A549 (cell line): ENCODE data around the gene PRMT5. TPM values are rescaled to one million over a fixed set of nuclear protein-coding genes. Genes with fewer than 3 reads are reported as not detected.
"Not testable (repeated sequence)": the region's sequence is repeated elsewhere in the genome, so short reads cannot be mapped to it uniquely, and the experiment has no call there.

Experiments used
- ATAC-seq, 2 experiments: fragments of 200-7000 bp in 1 of 2; fragments of >200 bp in 1 of 2; cut with Nextera tagmentation in 1 of 2; cut with Tn5 transposase in 1 of 2; 3 replicates each; pipeline versions ENCODE4 v1.8.0 to v1.9.1; 2018 to 2020; ENCODE audit warnings: mild to moderate bottlenecking in 1 of 2, moderate library complexity in 1 of 2
- CTCF ChIA-PET: fragments of 300-600 bp; sonication (Branson Sonifier 250); formaldehyde crosslinking; extraction: SDS; loops from one replicate; lab custom pipeline; 2021; ENCODE audit warnings: antibody characterized with exemption, inconsistent platforms; lab: Yijun Ruan, JAX
- POLR2A ChIA-PET: fragments of 350-600 bp; formaldehyde crosslinking; extraction: SDS; loops from one replicate; lab custom pipeline; 2021; ENCODE audit warnings: antibody characterized with exemption, inconsistent platforms; lab: Yijun Ruan, JAX
- DNase-seq, 2 experiments: peaks; one replicate each; pipeline versions ENCODE4 v3.0.0 to v3.0.0-alpha.2; 2011 to 2016; ENCODE audit warnings: low read depth in 1 of 2, low spot score in 1 of 2
- FAIRE-seq: peaks from 2 replicates; lab custom pipeline; 2011; peaks lifted over from hg19 to GRCh38; lab: Jason Lieb, UNC
- H3K27ac ChIP-seq, 2 experiments: fragments of >200 bp; sonication (Bioruptor Twin); formaldehyde crosslinking; 3 replicates each; pipeline ENCODE4 v1.5.1; 2016 to 2017
- H3K4me1 ChIP-seq: fragments of >200 bp; sonication (Bioruptor Twin); formaldehyde crosslinking; 3 replicates; pipeline ENCODE4 v1.6.1; 2016
- H3K4me2 ChIP-seq: fragments of >200 bp; sonication (Bioruptor Twin); formaldehyde crosslinking; 3 replicates; pipeline ENCODE4 v1.6.1; 2016
- H3K4me3 ChIP-seq: fragments of >200 bp; sonication (Bioruptor Twin); formaldehyde crosslinking; 3 replicates; pipeline ENCODE4 v1.5.1; 2016
- H3K9me3 ChIP-seq: fragments of >200 bp; sonication (Bioruptor Twin); formaldehyde crosslinking; 3 replicates; pipeline ENCODE4 v1.6.1; 2016
- CBX2 ChIP-seq: fragments of 200-600 bp; sonication (generic); IDR thresholded peaks from 2 replicates; pipeline ENCODE4 v1.6.1; 2016; ENCODE audit warnings: low read depth, mild to moderate bottlenecking, borderline replicate concordance
- CEBPB ChIP-seq, 2 experiments: fragments of >200 bp in 1 of 2; sonication (Bioruptor Twin) in 1 of 2; formaldehyde crosslinking in 1 of 2; IDR thresholded peaks; 2 replicates each; pipeline ENCODE4 v1.6.1; 2012 to 2016
- EHMT2 ChIP-seq: fragments of 200-600 bp; sonication (generic); IDR thresholded peaks from 2 replicates; pipeline ENCODE4 v1.6.1; 2016; ENCODE audit warnings: antibody characterized with exemption, low read depth, mild to moderate bottlenecking, moderate library complexity
- FOSB ChIP-seq: fragments of 250-450 bp; sonication (Bioruptor Pico); IDR thresholded peaks from 2 replicates; pipeline ENCODE4 v1.5.0; 2020; ENCODE audit warnings: mild to moderate bottlenecking, moderate library complexity
- HDAC2 ChIP-seq: fragments of 200-600 bp; sonication (generic); IDR thresholded peaks from 2 replicates; pipeline ENCODE4 v1.6.1; 2016
- HEYL ChIP-seq: fragments of 250-450 bp; sonication (Bioruptor Pico); IDR thresholded peaks from 2 replicates; pipeline ENCODE4 v1.8.0; 2021; ENCODE audit warnings: mild to moderate bottlenecking, moderate library complexity
- HOXA7 ChIP-seq: fragments of 250-450 bp; sonication (Bioruptor Pico); IDR thresholded peaks from 2 replicates; pipeline ENCODE4 v1.5.0; 2020; ENCODE audit warnings: mild to moderate bottlenecking, moderate library complexity
- POLR2AphosphoS2 ChIP-seq: conservative IDR thresholded peaks from 2 replicates; pipeline ENCODE4 v1.6.1; 2012; ENCODE audit warnings: low read length, improper control_type of control experiment, inconsistent platforms
- RNF2 ChIP-seq: fragments of 200-600 bp; sonication (generic); IDR thresholded peaks from 2 replicates; pipeline ENCODE4 v1.6.1; 2016; ENCODE audit warnings: low read depth, mild to moderate bottlenecking, antibody characterized with exemption, moderate library complexity, borderline replicate concordance
- SREBF2 ChIP-seq: fragments of 450-650 bp; IDR thresholded peaks from 2 replicates; pipeline ENCODE4 v1.6.1; 2014; ENCODE audit warnings: mild to moderate bottlenecking, moderate library complexity
- WGBS: methylation state at CpG from one replicate; pipeline ENCODE4 v1.1.6; 2017; ENCODE audit errors: missing lambda C conversion rate; 5-methylcytosine and 5-hydroxymethylcytosine counted together
- polyA plus RNA-seq, 4 experiments: library from polyadenylated mRNA; depleted of rRNA in 3 of 4; stranded (reverse); fragments of >200 nt; fragmentation: RNase III in 1 of 4; extraction: RNeasy Plus Mini Kit Qiagen cat#74134 plus additional on column Dnase treatment in 1 of 4; gene quantifications; 2 replicates in 3 of 4; 3 replicates in 1 of 4; pipeline ENCODE4 v1.2.3, GENCODE V29; 2011 to 2017
- TF ChIP-seq, protein P1 (sequence below): fragments of >200 bp; sonication (Bioruptor Twin); formaldehyde crosslinking; IDR thresholded peaks from 3 replicates; pipeline ENCODE4 v1.6.1; 2016
- TF ChIP-seq, protein P2 (sequence below): fragments of 450-650 bp; IDR thresholded peaks from 2 replicates; pipeline ENCODE4 v1.6.1; 2014; ENCODE audit warnings: antibody characterized with exemption

PRMT5 gene
- polyA plus RNA-seq, 2 of the 4 experiments (the other 2 are of a cell fraction), result 188 to 214 TPM

DNA sequence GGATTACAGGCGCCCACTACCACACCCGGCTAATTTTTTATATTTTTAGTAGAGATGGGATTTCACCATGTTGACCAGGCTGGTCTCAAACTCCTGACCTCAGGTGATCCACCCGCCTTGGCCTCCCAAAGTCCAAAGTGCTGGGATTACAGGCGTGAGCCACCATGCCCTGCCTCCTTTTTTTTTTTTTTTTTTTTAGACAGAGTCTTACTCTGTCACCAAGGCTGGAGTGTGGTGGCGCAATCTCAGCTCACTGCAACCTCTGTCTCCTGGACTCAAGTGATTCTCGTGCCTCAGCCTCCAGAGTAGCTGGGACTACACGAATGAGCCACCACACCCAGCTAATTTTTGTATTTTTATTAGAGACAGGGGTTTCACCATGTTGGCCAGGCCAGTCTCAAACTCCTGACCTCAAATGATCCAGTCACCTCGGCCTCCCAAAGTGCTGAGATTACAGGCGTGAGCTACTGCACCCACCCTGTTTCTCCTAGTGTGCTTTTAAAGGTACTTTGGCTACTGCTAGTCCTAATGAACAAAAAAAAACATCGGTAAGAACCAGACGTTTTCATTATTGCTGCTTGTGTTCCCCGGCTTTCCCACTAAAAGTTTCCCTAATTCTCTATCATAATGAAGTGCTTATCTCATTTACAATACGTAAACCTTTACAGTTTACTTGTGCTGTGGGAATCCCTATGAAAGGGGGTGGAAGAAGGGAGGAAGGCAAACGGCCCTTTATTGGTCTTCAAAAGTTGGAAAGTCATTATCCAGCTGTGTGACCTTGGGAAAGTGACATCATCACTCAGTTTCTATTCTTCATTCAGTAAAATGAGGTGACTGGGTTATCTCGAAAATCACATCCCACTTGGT is 37.0 kb upstream of the PRMT5 start:
- peak overlapping the region in 1 of 2 experiments; percentile 9; a peak in 1 of 6 replicates for H3K27ac ChIP-seq
- peak overlapping the region; percentile 9; the same call in 1 of the 3 replicates for H3K4me2 ChIP-seq
- not testable (repeated sequence) for H3K4me3 ChIP-seq, H3K9me3 ChIP-seq, FAIRE-seq
- H3K4me1 ChIP-seq, result peaks cover 11% of the 10 kb centered on the region
- WGBS, result 58% methylated on average over 15 of the region's 15 CpGs
- ATAC-seq (peak; percentile 32 to 44; a peak in 4 of 6 replicates), DNase-seq (peak in 1 of 2 experiments; percentile 22)
- POLR2A ChIA-PET, result interaction anchor here (1.4 to 1.6 kb wide), 2 partner anchors 9 to 11 kb away, joined by 3 to 6 read pairs; partner anchors contain the start of gene HAUS4
- peak; percentile 50 to 68; a peak in 2 of 4 replicates for TF ChIP-seq CEBPB (IDR thresholded peaks at IDR 0.05)
- CTCF ChIA-PET, result interaction anchor here (1.0 to 18.8 kb wide), 4 partner anchors 23 to 92 kb away, joined by 3 to 646 read pairs (median 17); partner anchors contain the start of genes AJUBA, CDH24 and PRMT5

DNA sequence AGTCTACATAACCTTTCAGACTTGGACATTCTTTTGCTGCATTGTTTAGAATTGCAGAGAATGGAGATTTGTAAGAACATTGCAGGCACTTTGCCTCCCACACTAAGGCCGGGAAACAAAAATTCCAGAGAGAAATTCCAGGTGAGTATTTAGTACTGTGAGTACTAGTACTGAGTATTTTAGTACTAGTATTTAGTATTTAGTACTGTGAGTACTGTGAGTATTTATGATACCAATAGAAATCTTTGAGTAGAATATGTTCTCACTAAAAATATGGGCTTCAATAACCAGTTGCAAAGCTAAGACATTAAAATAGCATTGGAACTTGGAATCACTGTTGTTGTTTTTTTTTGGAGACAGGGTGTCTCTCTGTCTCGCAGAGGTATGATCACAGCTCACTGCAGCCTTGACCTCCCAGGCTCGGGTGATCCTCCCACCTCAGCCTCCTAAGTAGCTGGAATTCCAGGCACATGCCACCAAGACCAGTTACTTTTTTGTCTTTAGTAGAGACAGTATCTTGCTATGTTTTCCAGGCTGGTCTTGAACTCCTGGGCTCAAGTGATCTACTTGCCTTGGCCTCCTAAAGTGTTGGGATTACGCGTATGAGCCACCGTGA is 33.0 kb upstream of the PRMT5 start:
- Histone ChIP-seq H3K27ac (no peak overlapping the region), H3K4me2 (no peak overlapping the region), H3K9me3 (no peaks in the 10 kb centered on the region), H3K4me1 (peaks cover 15% of the 10 kb centered on the region), H3K4me3 (no peak overlapping the region)
- no peak for DNase-seq
- CTCF ChIA-PET, result interaction anchor here (1.1 to 18.8 kb wide), 7 partner anchors 8 to 96 kb away, joined by 3 to 646 read pairs (median 4); partner anchors contain the start of gene AJUBA
- 88% methylated on average over 6 of the region's 6 CpGs for WGBS
- TF ChIP-seq HDAC2 (no peak), POLR2AphosphoS2 (no peak), HEYL (CRISPR knock-in tag) (no peak), FOSB (no peak), SREBF2 (no peak), HOXA7 (CRISPR knock-in tag) (no peak), EHMT2 (no peak), RNF2 (no peak), CBX2 (no peak)
- TF ChIP-seq, protein P1, sequence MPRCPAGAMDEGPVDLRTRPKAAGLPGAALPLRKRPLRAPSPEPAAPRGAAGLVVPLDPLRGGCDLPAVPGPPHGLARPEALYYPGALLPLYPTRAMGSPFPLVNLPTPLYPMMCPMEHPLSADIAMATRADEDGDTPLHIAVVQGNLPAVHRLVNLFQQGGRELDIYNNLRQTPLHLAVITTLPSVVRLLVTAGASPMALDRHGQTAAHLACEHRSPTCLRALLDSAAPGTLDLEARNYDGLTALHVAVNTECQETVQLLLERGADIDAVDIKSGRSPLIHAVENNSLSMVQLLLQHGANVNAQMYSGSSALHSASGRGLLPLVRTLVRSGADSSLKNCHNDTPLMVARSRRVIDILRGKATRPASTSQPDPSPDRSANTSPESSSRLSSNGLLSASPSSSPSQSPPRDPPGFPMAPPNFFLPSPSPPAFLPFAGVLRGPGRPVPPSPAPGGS, result no peak
- no peak for ATAC-seq
- POLR2A ChIA-PET, result no interaction called here
- FAIRE-seq, result no peak

DNA sequence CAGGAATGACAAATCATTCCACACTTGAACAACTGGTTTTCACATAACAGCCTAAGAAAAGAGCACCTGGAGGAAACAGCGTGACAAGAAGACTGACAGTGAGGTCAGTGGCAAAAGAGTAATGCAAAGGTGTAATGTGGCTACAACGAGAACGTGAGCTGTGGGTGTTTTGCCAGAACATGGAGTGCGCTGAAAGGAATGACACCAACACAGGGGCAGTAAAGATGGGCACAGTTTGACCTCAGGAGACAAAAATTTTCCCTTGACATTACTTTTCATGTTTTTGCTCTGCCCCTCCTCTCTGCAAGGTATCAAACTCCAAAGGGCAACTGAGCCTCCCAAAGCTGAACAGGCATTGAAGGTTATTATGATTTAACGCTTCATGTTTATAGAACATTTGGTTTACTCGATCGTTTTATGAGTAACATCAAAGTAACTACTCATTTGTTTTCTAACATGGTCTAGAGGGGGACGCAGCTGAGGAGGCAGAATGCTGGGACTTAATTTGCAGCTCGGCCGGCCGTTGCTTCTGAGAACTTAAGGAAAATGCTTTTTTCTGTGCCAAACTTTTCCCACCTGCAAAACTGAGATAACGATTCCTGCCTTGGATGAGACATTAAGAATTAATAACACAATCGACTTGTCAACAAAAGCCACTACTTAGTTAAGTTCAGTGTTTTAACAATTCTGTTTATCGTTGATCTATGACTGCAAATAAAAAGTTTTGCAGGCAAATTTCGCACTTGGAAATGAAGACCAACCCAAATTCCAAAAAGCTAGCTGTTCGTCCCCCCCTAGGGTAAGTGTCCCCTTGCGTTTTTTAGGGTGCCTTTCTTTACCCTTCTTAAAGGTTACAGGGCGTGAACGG is 26.8 kb upstream of the PRMT5 start:
- Histone ChIP-seq H3K4me3 (peak overlapping the region; percentile 47), H3K27ac (peak overlapping the region; percentile 88 to 97), H3K9me3 (no peaks in the 10 kb centered on the region), H3K4me2 (peak overlapping the region; percentile 82), H3K4me1 (peaks cover 14% of the 10 kb centered on the region)
- ATAC-seq (no peak), FAIRE-seq (no peak), DNase-seq (no peak)
- WGBS, result 44% methylated on average over 19 of the region's 19 CpGs
- TF ChIP-seq, protein P2, sequence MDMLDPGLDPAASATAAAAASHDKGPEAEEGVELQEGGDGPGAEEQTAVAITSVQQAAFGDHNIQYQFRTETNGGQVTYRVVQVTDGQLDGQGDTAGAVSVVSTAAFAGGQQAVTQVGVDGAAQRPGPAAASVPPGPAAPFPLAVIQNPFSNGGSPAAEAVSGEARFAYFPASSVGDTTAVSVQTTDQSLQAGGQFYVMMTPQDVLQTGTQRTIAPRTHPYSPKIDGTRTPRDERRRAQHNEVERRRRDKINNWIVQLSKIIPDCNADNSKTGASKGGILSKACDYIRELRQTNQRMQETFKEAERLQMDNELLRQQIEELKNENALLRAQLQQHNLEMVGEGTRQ, result no peak
- TF ChIP-seq EHMT2, result no peak
- CTCF ChIA-PET, result interaction anchor here (1.1 to 9.8 kb wide), 11 partner anchors 10 to 113 kb away, joined by 3 to 104 read pairs (median 9); partner anchors contain the start of genes AJUBA and PRMT5
- POLR2A ChIA-PET, result interaction anchor here (0.5 to 2.5 kb wide), 14 partner anchors 7 to 139 kb away, joined by 3 to 26 read pairs (median 5); partner anchors contain the start of genes ACIN1, AJUBA, C14orf119 and PRMT5
